Caco-2 (cell line): ENCODE measurements around the gene IL1B. TPM values are rescaled to one million over a fixed set of nuclear protein-coding genes. Genes with fewer than 3 reads are reported as not detected.

Source experiments
- BruUV-seq: library from RNA; stranded (reverse); fragments of 400-500 nt; replicated peaks from 2 replicates; lab custom pipeline; 2021; lab: Mats Ljungman, UMichigan
- CTCF ChIA-PET: fragments of 300-600 bp; sonication (Branson Sonifier 250); formaldehyde crosslinking; loops from one replicate; lab custom pipeline; 2022; ENCODE audit warnings: antibody characterized with exemption; lab: Charles Lee
- POLR2A ChIA-PET: fragments of 300-600 bp; sonication (Branson Sonifier 250); formaldehyde crosslinking; loops from one replicate; lab custom pipeline; 2022; ENCODE audit warnings: antibody characterized with exemption; lab: Charles Lee
- DNase-seq, 2 experiments: peaks; one replicate each; pipeline versions ENCODE4 v3.0.0 to v3.0.0-alpha.2; 2020 to 2022
- H3K27me3 ChIP-seq: replicated peaks from 2 replicates; pipeline ENCODE4 v1.6.0; 2011; ENCODE audit warnings: low read length; ENCODE audit not compliant: control insufficient read depth, insufficient read depth
- H3K36me3 ChIP-seq: 2 replicates; pipeline ENCODE4 v1.5.1; 2011; ENCODE audit warnings: low read length; ENCODE audit not compliant: control insufficient read depth, insufficient read depth
- H3K4me1 ChIP-seq: fragments of 250-450 bp; sonication (Bioruptor Pico); 2 replicates; pipeline ENCODE4 v1.5.1; 2020; ENCODE audit warnings: mild to moderate bottlenecking
- H3K4me3 ChIP-seq: 2 replicates; pipeline ENCODE4 v1.5.1; 2011; ENCODE audit warnings: low read depth, mild to moderate bottlenecking, control low read depth, low read length
- H3K9me3 ChIP-seq: fragments of 250-450 bp; sonication (Bioruptor Pico); 2 replicates; pipeline ENCODE4 v1.5.1; 2020; ENCODE audit warnings: mild to moderate bottlenecking, moderate library complexity
- H3K27ac Mint-ChIP-seq: one replicate; pipeline ENCODE4 v1.8.0; 2022; ENCODE audit warnings: mixed read lengths; ENCODE audit not compliant: unreplicated experiment
- H3K27me3 Mint-ChIP-seq: one replicate; pipeline ENCODE4 v1.8.0; 2022; ENCODE audit warnings: mixed read lengths; ENCODE audit not compliant: insufficient read depth, unreplicated experiment
- H3K36me3 Mint-ChIP-seq: one replicate; pipeline ENCODE4 v1.8.0; 2022; ENCODE audit warnings: mild to moderate bottlenecking, mixed read lengths; ENCODE audit not compliant: insufficient read depth, unreplicated experiment
- H3K4me1 Mint-ChIP-seq: one replicate; pipeline ENCODE4 v1.8.0; 2022; ENCODE audit warnings: low read depth, mixed read lengths; ENCODE audit not compliant: unreplicated experiment
- H3K4me3 Mint-ChIP-seq: one replicate; pipeline ENCODE4 v1.8.0; 2022; ENCODE audit warnings: mild to moderate bottlenecking, moderate library complexity, mixed read lengths; ENCODE audit not compliant: unreplicated experiment
- H3K9me3 Mint-ChIP-seq: one replicate; pipeline ENCODE4 v1.8.0; 2022; ENCODE audit warnings: mixed read lengths; ENCODE audit not compliant: unreplicated experiment
- intact Hi-C: fragments of 100-400 bp; cut with micrococcal nuclease; formaldehyde crosslinking; loops from one replicate; pipeline ENCODE4 v1.10.0; 2022; ENCODE audit not compliant: unreplicated experiment
- total RNA-seq: library from RNA; stranded (reverse); gene quantifications from 2 replicates; pipeline ENCODE4 v1.2.3, GENCODE V29; 2022
- TF ChIP-seq, protein P1 (sequence below), 2 experiments: fragments of 200-600 bp in 1 of 2; IDR thresholded peaks; 1 replicate in 1 of 2; 2 replicates in 1 of 2; pipeline versions ENCODE4 v1.5.1 to v1.8.0; 2011 to 2022; ENCODE audit warnings: antibody characterized with exemption in 1 of 2, control low read depth in 1 of 2, inconsistent platforms in 1 of 2, low read depth in 1 of 2, low read length in 1 of 2, mild to moderate bottlenecking in 1 of 2, moderate library complexity in 1 of 2; ENCODE audit not compliant: insufficient read depth in 1 of 2, severe bottlenecking in 1 of 2, unreplicated experiment in 1 of 2

Gene IL1B
- total RNA-seq, 1 experiment from 2014 or later: 0.18 TPM

DNA sequence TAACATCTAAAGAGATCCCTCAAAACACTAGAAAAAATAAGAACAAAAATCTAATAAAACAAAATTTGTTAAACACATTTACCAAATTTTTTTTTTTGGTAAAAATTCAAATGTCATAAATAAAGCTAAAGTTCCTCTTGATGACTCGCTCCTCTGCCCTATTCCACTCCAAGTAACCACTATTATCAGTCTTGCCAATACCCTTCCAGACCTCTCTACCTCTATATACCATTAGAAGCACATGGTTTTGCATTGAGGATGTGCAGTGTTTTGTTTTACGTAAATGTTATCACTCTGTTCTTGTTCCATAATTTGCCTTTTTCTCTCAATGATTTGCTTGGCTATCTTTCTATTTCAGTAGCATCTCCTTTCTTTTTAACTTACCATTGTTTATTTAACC lies 10.9 kb downstream of the IL1B start:
- TF ChIP-seq, protein P1, sequence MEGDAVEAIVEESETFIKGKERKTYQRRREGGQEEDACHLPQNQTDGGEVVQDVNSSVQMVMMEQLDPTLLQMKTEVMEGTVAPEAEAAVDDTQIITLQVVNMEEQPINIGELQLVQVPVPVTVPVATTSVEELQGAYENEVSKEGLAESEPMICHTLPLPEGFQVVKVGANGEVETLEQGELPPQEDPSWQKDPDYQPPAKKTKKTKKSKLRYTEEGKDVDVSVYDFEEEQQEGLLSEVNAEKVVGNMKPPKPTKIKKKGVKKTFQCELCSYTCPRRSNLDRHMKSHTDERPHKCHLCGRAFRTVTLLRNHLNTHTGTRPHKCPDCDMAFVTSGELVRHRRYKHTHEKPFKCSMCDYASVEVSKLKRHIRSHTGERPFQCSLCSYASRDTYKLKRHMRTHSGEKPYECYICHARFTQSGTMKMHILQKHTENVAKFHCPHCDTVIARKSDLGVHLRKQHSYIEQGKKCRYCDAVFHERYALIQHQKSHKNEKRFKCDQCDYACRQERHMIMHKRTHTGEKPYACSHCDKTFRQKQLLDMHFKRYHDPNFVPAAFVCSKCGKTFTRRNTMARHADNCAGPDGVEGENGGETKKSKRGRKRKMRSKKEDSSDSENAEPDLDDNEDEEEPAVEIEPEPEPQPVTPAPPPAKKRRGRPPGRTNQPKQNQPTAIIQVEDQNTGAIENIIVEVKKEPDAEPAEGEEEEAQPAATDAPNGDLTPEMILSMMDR (IDR thresholded peaks at IDR 0.05; ENCODE audit: insufficient read depth in 1 of 2, low read depth in 1 of 2, low read length in 1 of 2, severe bottlenecking in 1 of 2, unreplicated experiment in 1 of 2): no peak

DNA sequence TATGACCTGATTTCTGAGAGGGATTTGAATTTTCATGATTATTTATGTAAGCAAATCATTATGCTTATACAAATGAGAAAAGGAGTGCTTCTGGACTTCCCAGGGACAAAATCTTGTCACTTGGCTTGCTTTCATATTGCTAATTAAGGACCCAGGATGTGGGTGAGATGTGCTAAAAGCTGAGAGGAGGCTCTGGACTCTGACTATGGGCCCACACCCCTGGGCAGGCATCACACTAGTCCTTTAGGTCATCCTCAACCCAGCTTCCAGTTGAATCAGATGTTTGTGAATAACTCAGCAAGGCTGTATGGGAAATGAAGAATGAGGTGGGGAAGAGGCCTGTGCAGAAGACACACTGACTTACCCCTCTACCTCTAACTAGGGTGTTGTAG lies 11.9 kb downstream of the IL1B start:
- Histone ChIP-seq H3K36me3 (no peaks in the 10 kb centered on the region), H3K9me3 (no peaks in the 10 kb centered on the region), H3K27me3 (no peaks in the 10 kb centered on the region), H3K4me3 (no peak overlapping the region), H3K4me1 (no peaks in the 10 kb centered on the region)
- Mint-ChIP-seq H3K36me3 (no peaks in the 10 kb centered on the region), H3K27me3 (no peaks in the 10 kb centered on the region), H3K4me1 (no peaks in the 10 kb centered on the region), H3K9me3 (no peaks in the 10 kb centered on the region), H3K27ac (no peak overlapping the region), H3K4me3 (no peak overlapping the region)
- no TSS peak for BruUV-seq
- DNase-seq: no peak
- TF ChIP-seq, protein P1 (IDR thresholded peaks at IDR 0.05; ENCODE audit: insufficient read depth in 1 of 2, low read depth in 1 of 2, low read length in 1 of 2, severe bottlenecking in 1 of 2, unreplicated experiment in 1 of 2): no peak
- CTCF ChIA-PET: no interaction called here
- POLR2A ChIA-PET: no interaction called here
- intact Hi-C loops: no loop called here

More for the DNA sequence above, 10.9 kb downstream of the IL1B start:
- no peak for DNase-seq
- Histone ChIP-seq H3K27me3 (no peaks in the 10 kb centered on the region), H3K4me1 (no peaks in the 10 kb centered on the region), H3K36me3 (no peaks in the 10 kb centered on the region), H3K4me3 (no peak overlapping the region), H3K9me3 (no peaks in the 10 kb centered on the region)
- H3K27ac Mint-ChIP-seq: no peak overlapping the region
- H3K9me3 Mint-ChIP-seq: no peaks in the 10 kb centered on the region
- intact Hi-C loops: no loop called here
- no TSS peak for BruUV-seq
- no peak overlapping the region for H3K4me3 Mint-ChIP-seq
- no peaks in the 10 kb centered on the region for H3K4me1 Mint-ChIP-seq
- H3K36me3 Mint-ChIP-seq: no peaks in the 10 kb centered on the region
- CTCF ChIA-PET: no interaction called here
- POLR2A ChIA-PET: no interaction called here
- no peaks in the 10 kb centered on the region for H3K27me3 Mint-ChIP-seq

DNA sequence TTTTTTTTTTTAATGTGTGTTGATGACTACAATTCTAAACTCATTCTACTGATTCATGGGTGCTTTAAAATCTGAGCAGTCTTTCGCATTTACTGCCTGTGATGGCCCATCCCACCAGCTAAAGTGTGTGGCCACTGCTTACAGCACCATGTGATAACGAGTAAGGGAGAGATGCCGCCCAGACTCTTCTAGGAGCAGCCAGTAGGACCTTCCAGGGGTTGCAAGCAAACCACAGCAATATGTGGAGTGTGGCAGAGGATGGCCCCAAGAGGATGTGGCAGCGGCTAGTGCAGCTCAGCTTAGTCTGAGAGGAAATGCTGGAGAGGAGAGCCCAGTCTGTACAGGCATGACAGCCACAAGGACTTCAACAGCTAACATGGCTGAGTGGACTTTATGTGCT lies 14.9 kb downstream of the IL1B start:
- Histone ChIP-seq H3K9me3 (no peaks in the 10 kb centered on the region), H3K36me3 (no peaks in the 10 kb centered on the region), H3K4me3 (no peak overlapping the region), H3K27me3 (no peaks in the 10 kb centered on the region), H3K4me1 (0 out of 2 replicates have a peak, but pooled peaks cover 5% of the 10 kb centered on the region)
- no peaks in the 10 kb centered on the region for H3K27me3 Mint-ChIP-seq
- no peak for DNase-seq
- H3K4me1 Mint-ChIP-seq: no peaks in the 10 kb centered on the region
- TF ChIP-seq, protein P1 (IDR thresholded peaks at IDR 0.05; ENCODE audit: insufficient read depth in 1 of 2, low read depth in 1 of 2, low read length in 1 of 2, severe bottlenecking in 1 of 2, unreplicated experiment in 1 of 2): no peak
- intact Hi-C loops: no loop called here
- no TSS peak for BruUV-seq
- ChIA-PET CTCF (no interaction called here), POLR2A (no interaction called here)
- no peaks in the 10 kb centered on the region for H3K36me3 Mint-ChIP-seq
- H3K27ac Mint-ChIP-seq: no peak overlapping the region
- H3K9me3 Mint-ChIP-seq: no peaks in the 10 kb centered on the region
- no peak overlapping the region for H3K4me3 Mint-ChIP-seq
